Tibial nerve (tissue), 4 donors: ENCODE data around the gene CFAP65. TPM values are rescaled to one million over a fixed set of nuclear protein-coding genes. Genes with fewer than 3 reads are reported as not detected.

Experiments
- DNase-seq, 2 donors: peaks; one replicate each; pipeline ENCODE4 v3.0.0-alpha.2; 2019; ENCODE audit warnings: low spot score in 2 of 2
- H3K27ac ChIP-seq, 4 donors: fragments of 200-600 bp; sonication (generic) in 3 of 4; one replicate each; pipeline ENCODE4 v1.5.1; 2017 to 2019; ENCODE audit warnings: mild to moderate bottlenecking in 1 of 4
- H3K27me3 ChIP-seq, 2 donors: fragments of 200-600 bp; sonication (generic) in 1 of 2; one replicate each; pipeline versions ENCODE4 v1.5.1 to v1.6.0; 2017 to 2019
- H3K36me3 ChIP-seq, 3 donors: fragments of 200-600 bp; sonication (generic); one replicate each; pipeline ENCODE4 v1.5.1; 2018 to 2019
- H3K4me1 ChIP-seq, 4 donors: fragments of 200-600 bp; sonication (generic) in 3 of 4; one replicate each; pipeline ENCODE4 v1.5.1; 2017 to 2019
- H3K4me3 ChIP-seq, 4 donors: fragments of 200-600 bp; sonication (generic) in 3 of 4; one replicate each; pipeline ENCODE4 v1.5.1; 2017 to 2019; ENCODE audit warnings: mild to moderate bottlenecking in 1 of 4, moderate library complexity in 1 of 4
- H3K9me3 ChIP-seq, 4 donors: fragments of 200-600 bp; sonication (generic) in 3 of 4; one replicate each; pipeline ENCODE4 v1.5.1; 2017 to 2019
- CTCF ChIP-seq, 5 experiments: fragments of 200-600 bp in 3 of 5; fragments of 450-650 bp in 2 of 5; sonication (generic) in 3 of 5; IDR thresholded peaks; one replicate each; pipeline ENCODE4 v1.5.1; 2016 to 2019; ENCODE audit warnings: antibody characterized with exemption in 5 of 5, mild to moderate bottlenecking in 3 of 5, moderate library complexity in 2 of 5
- EP300 ChIP-seq, 2 donors: sonication (generic); formaldehyde crosslinking; IDR thresholded peaks; one replicate each; pipeline ENCODE4 v1.6.1; 2017; ENCODE audit warnings: antibody characterized with exemption in 2 of 2, mild to moderate bottlenecking in 1 of 2
- POLR2A ChIP-seq, 2 donors: fragments of 450-650 bp; IDR thresholded peaks; one replicate each; pipeline ENCODE4 v1.6.1; 2017; ENCODE audit warnings: antibody characterized with exemption in 2 of 2, mild to moderate bottlenecking in 2 of 2, moderate library complexity in 2 of 2
- WGBS, 2 donors: methylation state at CpG; one replicate each; pipeline ENCODE4 v1.1.5; 2018; 5-methylcytosine and 5-hydroxymethylcytosine counted together
- total RNA-seq, 4 donors: library from RNA; depleted of rRNA; stranded (reverse); fragments of >200 nt; gene quantifications; one replicate each; pipeline ENCODE4 v1.1.0, GENCODE V29; 2016

Gene CFAP65
- total RNA-seq, 4 donors from 2014 or later, result not detected

- no peak overlapping the region for H3K4me3 ChIP-seq
- no peak overlapping the region for H3K27ac ChIP-seq
- peaks cover 0 to 87% (median 12%) of the 10 kb centered on the region in 3 donors for H3K36me3 ChIP-seq
- no peaks in the 10 kb centered on the region for H3K9me3 ChIP-seq
- no peaks in the 10 kb centered on the region for H3K27me3 ChIP-seq
- WGBS, 2 donors, result 47 to 50% methylated on average over 14 of the region's 14 CpGs
- DNase-seq, result no peak
- H3K4me1 ChIP-seq, result no peaks in the 10 kb centered on the region
- TF ChIP-seq POLR2A (IDR thresholded peaks at IDR 0.05), result no peak
- TF ChIP-seq EP300 (IDR thresholded peaks at IDR 0.05), result no peak
- peak in 4 of 5 experiments; percentile 11 to 37 (median 25) for TF ChIP-seq CTCF (IDR thresholded peaks at IDR 0.05)
These were observed 32.3 kb upstream of the CFAP65 start for GRCh38 chr2:219073413-219074129.

DNA sequence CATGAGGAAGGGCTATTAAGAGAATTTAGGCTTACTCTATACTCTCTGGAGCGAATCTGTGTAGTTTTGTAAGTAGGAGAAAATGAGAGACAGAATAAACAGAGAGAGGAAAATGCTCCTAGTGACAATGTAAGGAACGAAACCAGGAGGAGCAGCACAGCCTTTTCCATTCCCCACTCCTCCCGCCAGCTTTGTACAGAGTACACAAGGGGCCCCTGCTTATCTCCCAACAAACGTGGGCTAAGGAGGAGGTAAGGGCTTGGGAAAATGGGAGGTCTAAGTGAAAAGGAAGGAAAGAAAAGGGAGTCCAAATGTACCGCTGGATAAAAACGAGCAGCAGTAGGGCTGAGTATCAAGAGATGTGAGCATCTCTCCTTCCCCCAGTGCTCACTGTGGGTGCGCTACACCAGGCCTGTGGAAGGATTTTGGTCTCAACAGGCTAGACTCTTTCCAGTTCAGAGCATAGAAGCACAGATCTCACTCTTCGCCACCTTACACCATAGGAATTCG, 31.5 kb upstream of the CFAP65 start:
- peaks cover 0 to 84% (median 12%) of the 10 kb centered on the region in 3 donors for H3K36me3 ChIP-seq
- no peak overlapping the region for H3K27ac ChIP-seq
- no peaks in the 10 kb centered on the region for H3K4me1 ChIP-seq
- no peak for DNase-seq
- no peaks in the 10 kb centered on the region for H3K27me3 ChIP-seq
- H3K4me3 ChIP-seq, result no peak overlapping the region
- TF ChIP-seq EP300 (IDR thresholded peaks at IDR 0.05), result no peak
- TF ChIP-seq POLR2A (IDR thresholded peaks at IDR 0.05), result no peak
- TF ChIP-seq CTCF (IDR thresholded peaks at IDR 0.05), result no peak
- 90 to 91% methylated on average over 9 of the region's 9 CpGs for WGBS, 2 donors
- H3K9me3 ChIP-seq, result no peaks in the 10 kb centered on the region

DNA sequence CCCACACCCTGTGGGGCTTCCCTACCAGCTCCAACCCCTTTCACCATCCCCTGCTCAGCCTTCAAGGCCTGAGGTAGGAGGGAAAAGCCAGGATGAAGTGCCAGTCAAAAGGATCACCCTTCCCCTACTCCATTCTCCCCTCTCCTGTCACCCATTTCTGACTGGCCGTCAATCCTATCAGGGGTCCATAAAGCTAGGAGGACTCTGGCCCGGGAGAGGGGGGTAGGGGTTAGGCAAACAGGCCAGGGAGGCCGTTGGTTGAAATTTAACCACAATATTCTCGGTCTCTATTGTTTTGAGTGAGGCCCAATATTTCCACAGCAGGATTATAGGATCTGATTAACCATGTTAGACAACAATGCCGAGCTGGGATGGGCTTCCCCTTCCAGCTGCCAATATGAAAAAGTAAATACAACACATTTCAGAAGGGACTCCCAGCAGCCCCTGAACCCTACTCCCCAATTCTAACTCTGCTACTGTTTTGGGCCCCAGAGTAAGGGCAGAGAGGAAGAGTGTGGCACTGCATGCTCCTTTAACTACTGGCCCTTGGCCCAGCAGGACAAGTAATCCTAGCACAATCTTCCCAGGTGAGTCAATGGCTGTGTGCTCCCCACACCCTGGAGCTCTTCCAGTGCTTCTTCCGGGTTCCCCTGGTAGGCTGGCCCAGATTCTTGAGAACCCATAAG, 30.0 kb upstream of the CFAP65 start:
- H3K9me3 ChIP-seq, result no peaks in the 10 kb centered on the region
- TF ChIP-seq CTCF (IDR thresholded peaks at IDR 0.05) (no peak), POLR2A (IDR thresholded peaks at IDR 0.05) (no peak), EP300 (IDR thresholded peaks at IDR 0.05) (no peak)
- H3K36me3 ChIP-seq, result peaks cover 0 to 69% (median 3%) of the 10 kb centered on the region in 3 donors
- no peaks in the 10 kb centered on the region for H3K4me1 ChIP-seq
- no peaks in the 10 kb centered on the region for H3K27me3 ChIP-seq
- H3K27ac ChIP-seq, result no peak overlapping the region
- WGBS, 2 donors, result 75 to 77% methylated on average over 6 of the region's 6 CpGs
- DNase-seq, result no peak
- H3K4me3 ChIP-seq, result no peak overlapping the region

DNA sequence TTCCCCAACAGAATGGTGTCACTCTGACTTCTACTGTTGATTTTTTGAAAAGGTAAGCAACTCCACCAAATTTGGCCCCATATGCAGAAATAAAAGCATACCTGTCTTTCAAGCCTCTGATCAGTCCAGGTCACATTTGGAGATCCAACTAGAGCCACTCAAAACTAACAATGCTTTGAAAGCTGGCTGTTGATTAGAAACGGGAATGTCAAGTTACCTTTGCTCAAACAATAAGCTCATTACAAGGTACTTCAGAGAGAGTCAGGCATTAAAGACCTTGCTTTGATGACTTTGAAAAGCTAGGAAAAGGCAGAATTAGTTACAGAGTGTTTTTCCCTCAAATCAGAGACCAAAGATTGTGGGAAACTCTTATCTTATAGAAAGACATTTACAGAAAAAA, 24.2 kb upstream of the CFAP65 start:
- H3K4me3 ChIP-seq, result no peak overlapping the region
- H3K9me3 ChIP-seq, result no peaks in the 10 kb centered on the region
- peaks cover 0 to 10% (median 5%) of the 10 kb centered on the region in 4 donors for H3K4me1 ChIP-seq
- DNase-seq, result no peak
- WGBS, 2 donors, result 59 to 68% methylated on average over 1 of the region's 1 CpG
- peaks cover 0 to 31% of the 10 kb centered on the region in 2 donors for H3K27me3 ChIP-seq
- H3K36me3 ChIP-seq, result peaks cover 0 to 13% (median 0%) of the 10 kb centered on the region in 3 donors
- TF ChIP-seq EP300 (IDR thresholded peaks at IDR 0.05), result no peak
- no peak for TF ChIP-seq POLR2A (IDR thresholded peaks at IDR 0.05)
- no peak for TF ChIP-seq CTCF (IDR thresholded peaks at IDR 0.05)
- H3K27ac ChIP-seq, result no peak overlapping the region

GRCh38 chr2:219062081-219062480, 20.8 kb upstream of the CFAP65 start:
- Histone ChIP-seq H3K36me3 (no peaks in the 10 kb centered on the region), H3K27ac (no peak overlapping the region), H3K4me1 (peaks cover 0 to 43% (median 31%) of the 10 kb centered on the region in 4 donors), H3K4me3 (no peak overlapping the region), H3K27me3 (peaks cover 2 to 64% of the 10 kb centered on the region in 2 donors), H3K9me3 (no peaks in the 10 kb centered on the region)
- WGBS, 2 donors, result 57 to 71% methylated on average over 6 of the region's 6 CpGs
- TF ChIP-seq POLR2A (IDR thresholded peaks at IDR 0.05) (no peak), CTCF (IDR thresholded peaks at IDR 0.05) (no peak), EP300 (IDR thresholded peaks at IDR 0.05) (no peak)
- DNase-seq, result no peak
